Upper lobe of left lung (tissue), 6 donors: Measurements from ENCODE around the gene IQCN. TPM values are rescaled to one million over a fixed set of nuclear protein-coding genes. Genes with fewer than 3 reads are reported as not detected.

ENCODE experiments used
- ATAC-seq, 2 donors: fragments of 200-7000 bp; cut with Tn5 transposase; one replicate each; pipeline ENCODE4 v1.9.1; 2022; ENCODE audit warnings: mild to moderate bottlenecking in 2 of 2, moderate library complexity in 2 of 2; ENCODE audit not compliant: low FRiP score in 2 of 2
- DNase-seq, 2 donors: peaks; one replicate each; pipeline ENCODE4 v3.0.0-alpha.2; 2019 to 2020
- H3K27ac ChIP-seq, 4 donors: fragments of 200-600 bp; sonication (generic); one replicate each; pipeline ENCODE4 v1.5.1; 2016 to 2019
- H3K27me3 ChIP-seq, 4 donors: fragments of 200-600 bp; sonication (generic); one replicate each; pipeline ENCODE4 v1.5.1; 2017 to 2019
- H3K36me3 ChIP-seq, 4 donors: fragments of 200-600 bp; sonication (generic); one replicate each; pipeline ENCODE4 v1.5.1; 2016 to 2019
- H3K4me1 ChIP-seq, 4 donors: fragments of 200-600 bp; sonication (generic); one replicate each; pipeline ENCODE4 v1.5.1; 2018 to 2019
- H3K4me3 ChIP-seq, 4 donors: fragments of 200-600 bp; sonication (generic); one replicate each; pipeline ENCODE4 v1.5.1; 2017 to 2019; ENCODE audit warnings: mild to moderate bottlenecking in 2 of 4, moderate library complexity in 1 of 4
- H3K9me3 ChIP-seq, 4 donors: fragments of 200-600 bp; sonication (generic); one replicate each; pipeline ENCODE4 v1.5.1; 2018 to 2019
- CTCF ChIP-seq, 6 experiments: fragments of 450-650 bp in 4 of 6; fragments of 200-600 bp in 2 of 6; sonication (generic) in 2 of 6; IDR thresholded peaks; one replicate each; pipeline ENCODE4 v1.5.1; 2016 to 2019; ENCODE audit warnings: antibody characterized with exemption in 6 of 6
- EP300 ChIP-seq, 4 donors: sonication (generic); formaldehyde crosslinking; IDR thresholded peaks; one replicate each; pipeline ENCODE4 v1.5.1; 2017; ENCODE audit warnings: antibody characterized with exemption in 4 of 4, control low read depth in 2 of 4
- POLR2A ChIP-seq, 4 donors: fragments of 450-650 bp; IDR thresholded peaks; one replicate each; pipeline ENCODE4 v1.5.1; 2016 to 2017; ENCODE audit warnings: antibody characterized with exemption in 4 of 4, mild to moderate bottlenecking in 2 of 4
- POLR2AphosphoS5 ChIP-seq, 2 donors: sonication (generic); formaldehyde crosslinking; IDR thresholded peaks; one replicate each; pipeline ENCODE4 v1.5.1; 2017; ENCODE audit warnings: antibody characterized with exemption in 2 of 2
- WGBS, 2 donors: methylation state at CpG; one replicate each; pipeline ENCODE4 v1.1.5; 2017 to 2018; 5-methylcytosine and 5-hydroxymethylcytosine counted together
- total RNA-seq, 6 donors: library from RNA; depleted of rRNA in 4 of 6; stranded (reverse); fragments of >200 nt in 4 of 6; gene quantifications; one replicate each; pipeline versions ENCODE4 v1.1.0 to v1.2.1, GENCODE V29; 2016 to 2021
- donor health status: DM: no; HTN: no; CAD: no; lungs with moderate emphysema.
- donor health status: DM: no; HTN: yes; CAD: no; lungs with severe emphysema.

Gene IQCN
- total RNA-seq, 6 donors from 2014 or later, result 6.3 to 58.7 (median 11.7) TPM

- Histone ChIP-seq H3K36me3 (no peaks in the 10 kb centered on the region), H3K9me3 (peaks cover 0 to 4% (median 0%) of the 10 kb centered on the region in 4 donors), H3K27ac (no peak overlapping the region), H3K27me3 (peaks cover under 1 to 24% (median 9%) of the 10 kb centered on the region in 4 donors), H3K4me3 (no peak overlapping the region), H3K4me1 (peaks cover 17 to 38% (median 32%) of the 10 kb centered on the region in 4 donors)
- no peak for TF ChIP-seq POLR2A (IDR thresholded peaks at IDR 0.05)
- no peak for TF ChIP-seq CTCF (IDR thresholded peaks at IDR 0.05)
- TF ChIP-seq POLR2AphosphoS5 (IDR thresholded peaks at IDR 0.05), result no peak
- TF ChIP-seq EP300 (IDR thresholded peaks at IDR 0.05), result no peak
- no peak for DNase-seq
- WGBS, 2 donors, result 78 to 86% methylated on average over 6 of the region's 6 CpGs
- ATAC-seq, result no peak
Measured at GRCh38 chr19:18227781-18228271, 46.4 kb downstream of the IQCN start.

DNA sequence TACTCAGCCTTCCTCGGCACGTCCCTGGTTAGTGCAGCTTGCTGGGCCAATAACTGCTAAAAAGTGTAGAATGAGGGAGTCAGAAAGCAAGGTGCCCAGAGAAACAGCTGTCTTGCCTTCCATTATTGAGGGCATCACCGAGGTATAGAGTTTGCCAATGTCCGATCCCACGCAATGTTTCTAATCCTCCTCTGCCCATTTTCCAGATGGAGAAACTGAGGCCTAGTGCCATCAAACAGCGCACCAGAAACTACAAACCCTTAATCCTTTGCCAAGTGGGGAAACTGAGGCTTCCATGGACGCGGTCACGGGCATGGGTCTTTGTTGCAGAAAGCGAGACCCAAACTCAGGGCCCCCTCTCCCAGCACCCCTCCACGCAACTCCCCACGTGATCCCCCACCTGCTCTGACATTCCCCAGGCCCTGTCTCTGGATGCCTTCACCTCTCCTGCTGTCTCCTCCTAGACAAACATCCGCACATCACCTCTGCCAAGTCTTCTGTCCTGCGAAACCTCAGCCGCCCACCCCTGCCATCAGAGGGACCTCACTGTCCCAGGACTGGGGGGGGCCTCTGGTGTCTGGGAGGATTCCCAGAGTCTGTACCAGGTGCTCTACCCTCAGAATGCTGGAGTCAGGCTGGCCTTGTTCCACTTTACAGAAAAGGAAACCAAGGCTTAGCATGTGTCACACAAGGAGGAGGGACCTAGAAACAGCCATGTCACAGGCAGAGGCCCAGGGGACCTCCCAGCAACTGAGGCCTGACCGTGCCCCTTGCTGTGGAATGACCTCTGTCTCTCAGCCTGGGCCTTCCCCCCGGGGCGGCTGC is 47.1 kb downstream of the IQCN start:
- peaks cover 0 to 19% (median 7%) of the 10 kb centered on the region in 4 donors for H3K27me3 ChIP-seq

GRCh38 chr19:18225702-18226468 is 48.4 kb downstream of the IQCN start, which contains the start of gene PDE4C:
Gene PDE4C (minus strand): TSS chr19:18226438. CDS start chr19:18226415, 23 bp downstream.
- 12 to 21% methylated on average over 36 to 43 of the region's 51 CpGs for WGBS, 2 donors
- Histone ChIP-seq H3K27me3 (peaks cover 0 to 19% (median 8%) of the 10 kb centered on the region in 4 donors), H3K36me3 (no peaks in the 10 kb centered on the region), H3K27ac (peak within 1 kb of the TSS in 2 of 4 donors; percentile 17 to 77), H3K4me1 (peaks cover 17 to 29% (median 26%) of the 10 kb centered on the region in 4 donors), H3K4me3 (no peak within 1 kb of the TSS), H3K9me3 (no peaks in the 10 kb centered on the region)
- no peak for TF ChIP-seq POLR2AphosphoS5 (IDR thresholded peaks at IDR 0.05)
- no peak for TF ChIP-seq POLR2A (IDR thresholded peaks at IDR 0.05)
- no peak for TF ChIP-seq CTCF (IDR thresholded peaks at IDR 0.05)
- DNase-seq, result peak in 1 of 2 donors; percentile 83
- no peak for ATAC-seq

More for the DNA sequence above, 47.1 kb downstream of the IQCN start:
- Histone ChIP-seq H3K4me1 (peaks cover 17 to 32% (median 31%) of the 10 kb centered on the region in 4 donors), H3K36me3 (no peaks in the 10 kb centered on the region), H3K9me3 (no peaks in the 10 kb centered on the region), H3K4me3 (no peak overlapping the region), H3K27ac (no peak overlapping the region)
- 84 to 90% methylated on average over 15 to 18 of the region's 18 CpGs for WGBS, 2 donors
- ATAC-seq (no peak), DNase-seq (no peak)
- TF ChIP-seq POLR2A (IDR thresholded peaks at IDR 0.05), result no peak
- no peak for TF ChIP-seq EP300 (IDR thresholded peaks at IDR 0.05)
- no peak for TF ChIP-seq POLR2AphosphoS5 (IDR thresholded peaks at IDR 0.05)
- TF ChIP-seq CTCF (IDR thresholded peaks at IDR 0.05), result no peak

DNA sequence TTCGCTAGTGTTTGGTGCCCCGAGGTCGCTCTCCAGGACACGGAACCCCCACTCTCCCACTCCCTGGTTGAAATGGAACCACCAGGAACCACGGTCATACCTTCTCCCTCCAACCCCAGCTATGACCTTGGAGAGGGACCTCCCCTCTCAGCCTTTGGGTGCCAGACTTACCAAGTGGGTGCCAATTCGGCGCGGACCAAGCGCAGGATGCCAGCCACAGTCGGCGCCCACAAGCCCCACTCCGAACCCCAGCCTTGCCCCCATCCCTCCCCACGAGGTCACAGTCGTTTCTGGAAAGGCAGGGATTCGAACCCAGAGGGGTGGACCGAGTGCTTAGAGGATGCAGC is 48.9 kb downstream of the IQCN start:
- no peaks in the 10 kb centered on the region for H3K9me3 ChIP-seq
- 16 to 36% methylated on average over 5 to 16 of the region's 16 CpGs for WGBS, 2 donors
- ATAC-seq, result no peak

More for the DNA sequence above, 48.9 kb downstream of the IQCN start:
- DNase-seq, result no peak
- peaks cover 17 to 32% (median 27%) of the 10 kb centered on the region in 4 donors for H3K4me1 ChIP-seq
- TF ChIP-seq EP300 (IDR thresholded peaks at IDR 0.05) (no peak), POLR2AphosphoS5 (IDR thresholded peaks at IDR 0.05) (no peak), POLR2A (IDR thresholded peaks at IDR 0.05) (no peak), CTCF (IDR thresholded peaks at IDR 0.05) (no peak)
- H3K36me3 ChIP-seq, result no peaks in the 10 kb centered on the region
- H3K27me3 ChIP-seq, result peaks cover 0 to 19% (median 10%) of the 10 kb centered on the region in 4 donors
- peak overlapping the region in 1 of 4 donors; percentile 57 for H3K4me3 ChIP-seq
- H3K27ac ChIP-seq, result peak overlapping the region in 2 of 4 donors; percentile 17 to 77
